ENCODE measurements around the gene NECTIN2.

GRCh38 chr19:44875666-44876451, 29.8 kb downstream of the NECTIN2 start:
- TF ChIP-seq, protein P1, sequence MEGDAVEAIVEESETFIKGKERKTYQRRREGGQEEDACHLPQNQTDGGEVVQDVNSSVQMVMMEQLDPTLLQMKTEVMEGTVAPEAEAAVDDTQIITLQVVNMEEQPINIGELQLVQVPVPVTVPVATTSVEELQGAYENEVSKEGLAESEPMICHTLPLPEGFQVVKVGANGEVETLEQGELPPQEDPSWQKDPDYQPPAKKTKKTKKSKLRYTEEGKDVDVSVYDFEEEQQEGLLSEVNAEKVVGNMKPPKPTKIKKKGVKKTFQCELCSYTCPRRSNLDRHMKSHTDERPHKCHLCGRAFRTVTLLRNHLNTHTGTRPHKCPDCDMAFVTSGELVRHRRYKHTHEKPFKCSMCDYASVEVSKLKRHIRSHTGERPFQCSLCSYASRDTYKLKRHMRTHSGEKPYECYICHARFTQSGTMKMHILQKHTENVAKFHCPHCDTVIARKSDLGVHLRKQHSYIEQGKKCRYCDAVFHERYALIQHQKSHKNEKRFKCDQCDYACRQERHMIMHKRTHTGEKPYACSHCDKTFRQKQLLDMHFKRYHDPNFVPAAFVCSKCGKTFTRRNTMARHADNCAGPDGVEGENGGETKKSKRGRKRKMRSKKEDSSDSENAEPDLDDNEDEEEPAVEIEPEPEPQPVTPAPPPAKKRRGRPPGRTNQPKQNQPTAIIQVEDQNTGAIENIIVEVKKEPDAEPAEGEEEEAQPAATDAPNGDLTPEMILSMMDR (IDR thresholded peaks at IDR 0.05) = no peak
- TF ChIP-seq POLR2A (IDR thresholded peaks at IDR 0.05) = no peak
